Esophagus mucosa (tissue), 1 donor: Measurements from ENCODE around the gene SOAT2. TPM values are rescaled to one million over a fixed set of nuclear protein-coding genes. Genes with fewer than 3 reads are reported as not detected.
A peak's percentile ranks its signal among the peaks of the same experiment; 100 is the strongest.

Source experiments
- ATAC-seq: fragments of 200-7000 bp; cut with Tn5 transposase; one replicate; pipeline ENCODE4 v1.9.1; 2020
- total RNA-seq: library from RNA; stranded (reverse); gene quantifications from one replicate; pipeline ENCODE4 v1.2.4, GENCODE V29; 2023
- donor health status: DM: yes; HTN: yes; CAD: no.

The SOAT2 gene
- total RNA-seq, 1 donor from 2014 or later, result not detected

DNA sequence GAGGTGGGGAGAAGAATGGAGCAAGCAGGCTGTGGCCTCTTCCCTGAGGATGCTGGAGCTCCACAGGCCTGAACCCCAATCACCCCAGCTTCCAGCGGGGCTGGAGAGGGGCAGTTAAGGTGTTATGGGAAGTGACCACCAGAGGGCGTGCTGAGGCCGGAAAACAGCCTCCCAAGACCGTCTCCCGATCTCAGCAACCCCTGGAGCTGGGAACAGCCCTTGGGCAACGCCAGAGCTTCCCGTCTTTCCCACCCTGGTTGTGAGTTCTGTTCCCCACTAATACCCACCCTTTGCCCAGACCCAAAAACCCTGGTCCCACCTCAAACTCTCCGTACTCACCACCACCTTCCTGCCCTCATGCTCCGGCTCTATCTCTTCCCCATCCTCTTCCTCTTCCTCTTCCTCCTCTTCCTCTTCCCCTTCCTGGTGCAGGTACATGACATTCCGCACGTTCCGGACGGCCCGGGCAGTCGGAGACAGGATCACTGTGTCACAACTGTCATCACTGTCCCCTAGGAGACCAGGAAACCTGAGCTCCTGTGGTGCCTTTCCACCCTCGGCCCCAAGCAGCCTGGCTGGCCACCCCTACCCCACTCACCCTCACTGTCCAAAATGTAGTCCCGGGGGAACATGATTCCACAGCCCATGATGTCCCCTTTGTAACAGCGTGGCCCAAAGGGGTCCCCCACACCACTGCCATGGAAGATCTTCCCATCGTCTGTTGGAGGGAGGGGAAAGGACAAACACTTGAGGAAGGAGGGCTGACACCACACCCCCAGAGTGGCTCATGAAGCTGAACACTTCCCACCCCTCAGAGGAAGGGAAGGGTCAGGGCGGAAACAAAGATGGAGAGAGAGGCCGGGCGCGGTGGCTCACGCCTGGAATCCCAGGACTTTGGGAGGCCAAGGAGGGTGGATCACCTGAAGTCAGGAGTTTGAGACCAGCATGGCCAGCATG is 37.0 kb upstream of the SOAT2 start:
- ATAC-seq, result peak; percentile 56

DNA sequence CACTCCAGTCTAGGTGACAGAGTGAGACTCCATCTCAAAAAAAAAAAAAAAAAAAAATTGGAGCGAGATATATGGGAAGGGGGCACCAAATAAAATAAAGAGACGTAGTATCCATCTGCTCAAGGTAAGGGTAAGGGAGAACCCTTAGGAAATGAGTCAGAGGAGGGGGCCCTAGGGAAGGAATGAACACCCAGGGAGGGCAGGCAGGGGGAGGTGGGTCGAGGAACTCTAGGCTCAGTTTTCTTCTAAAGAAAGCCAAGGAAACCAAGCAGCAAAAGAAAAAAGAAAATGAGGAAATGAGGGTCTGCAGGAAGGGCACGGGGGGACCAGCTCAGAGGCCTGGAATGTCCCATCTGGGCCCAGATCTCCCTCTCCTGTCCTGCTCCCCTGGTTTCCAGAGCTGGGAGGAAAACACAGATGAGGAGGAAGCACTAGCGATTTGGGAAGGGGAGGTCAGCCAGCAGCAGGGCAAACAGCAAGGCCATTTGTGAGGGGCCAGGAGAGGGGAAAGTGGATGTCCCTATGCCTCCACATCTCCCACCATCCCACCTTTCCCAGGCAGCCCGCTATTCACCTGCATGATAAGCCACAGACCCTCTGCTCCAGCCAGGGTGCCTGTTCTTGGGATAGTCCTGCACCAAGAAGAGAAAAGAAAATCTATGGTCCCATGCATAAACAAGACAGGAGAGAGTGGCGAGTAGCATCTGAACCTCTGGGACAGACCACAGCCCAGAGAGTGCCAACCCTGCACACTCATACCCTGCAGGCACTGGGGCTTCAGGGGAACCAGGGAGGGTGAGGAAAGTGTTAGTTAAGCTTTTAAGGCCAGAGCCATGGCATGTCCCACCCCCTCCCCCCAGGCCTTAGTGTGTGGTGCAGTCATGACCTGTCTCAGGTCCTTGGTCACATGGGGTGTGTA is 36.0 kb upstream of the SOAT2 start:
- no peak for ATAC-seq

DNA sequence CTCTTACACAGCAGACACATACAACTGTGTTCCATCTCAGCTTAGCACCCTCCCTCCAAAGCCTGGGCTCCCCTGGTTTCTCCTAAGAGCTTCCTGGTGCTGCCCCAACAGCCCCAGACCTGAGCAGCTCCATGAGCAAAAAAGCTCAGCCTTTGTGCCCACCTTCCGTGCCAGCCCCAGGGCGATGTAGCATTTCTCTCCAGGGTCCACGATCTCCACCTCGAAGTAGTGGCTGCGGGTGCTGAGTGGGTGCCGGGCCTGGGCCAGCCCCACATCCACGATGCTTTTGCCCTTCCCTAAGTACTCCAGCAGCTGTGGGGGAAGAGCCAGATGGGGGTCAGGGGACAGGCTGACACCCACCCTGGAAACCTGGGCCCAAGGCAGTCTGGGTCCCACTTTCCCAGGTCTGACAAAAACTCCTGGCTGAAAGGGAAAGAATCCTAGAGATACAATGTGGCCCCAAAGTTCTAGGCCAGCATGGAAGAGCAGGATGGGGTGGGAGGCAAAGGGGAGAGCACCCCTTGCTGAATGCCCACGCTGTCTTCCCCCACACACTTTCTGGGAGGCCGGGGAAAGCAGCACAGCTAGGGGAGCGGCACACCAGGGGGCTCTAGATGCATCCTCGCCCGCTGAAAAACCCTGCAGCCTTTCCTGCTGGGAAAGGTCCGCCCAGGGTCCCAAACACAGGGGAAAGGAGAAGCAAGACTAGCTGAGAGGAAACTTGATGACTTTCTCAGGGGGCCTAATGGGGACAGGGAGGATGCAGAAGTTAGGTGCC is 35.1 kb upstream of the SOAT2 start:
- ATAC-seq, result no peak

DNA sequence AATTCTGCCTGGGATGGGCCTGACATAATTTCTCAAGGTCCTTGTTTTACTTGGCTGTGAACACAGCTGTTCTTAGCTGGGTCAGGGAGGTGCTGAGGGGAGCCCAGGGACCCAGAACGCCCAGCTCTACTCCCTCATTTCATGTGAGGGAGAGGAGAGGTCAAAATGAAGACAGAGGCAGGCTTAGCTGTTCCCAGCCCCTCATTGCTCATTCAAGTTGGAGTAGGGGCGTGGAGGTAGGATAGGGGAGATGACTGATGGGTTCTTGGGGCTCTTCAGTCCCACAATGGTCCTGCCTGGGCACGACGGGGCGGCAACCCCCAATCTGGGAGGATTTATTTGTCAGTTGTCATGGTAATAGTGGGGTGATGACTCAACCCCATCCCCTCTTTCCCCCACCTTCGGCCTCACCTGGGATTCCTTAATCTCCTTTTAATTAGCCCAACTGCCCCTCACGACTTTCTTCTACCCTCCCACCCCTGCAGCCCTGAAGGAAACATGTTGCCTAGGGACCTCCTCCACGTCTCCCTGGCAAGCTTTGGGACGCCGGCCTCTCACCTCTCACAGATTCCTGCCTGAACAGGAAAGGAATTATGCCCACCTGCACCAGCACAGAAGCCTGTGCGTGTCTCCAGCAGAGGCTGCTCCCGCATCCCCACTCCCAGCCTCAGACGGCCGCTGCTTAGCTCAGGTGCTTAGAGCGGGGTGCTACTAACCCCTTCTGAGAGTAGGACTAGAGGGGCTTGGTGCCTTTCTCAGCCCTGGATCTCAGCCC is 34.3 kb upstream of the SOAT2 start:
- ATAC-seq, result peak; percentile 13

DNA sequence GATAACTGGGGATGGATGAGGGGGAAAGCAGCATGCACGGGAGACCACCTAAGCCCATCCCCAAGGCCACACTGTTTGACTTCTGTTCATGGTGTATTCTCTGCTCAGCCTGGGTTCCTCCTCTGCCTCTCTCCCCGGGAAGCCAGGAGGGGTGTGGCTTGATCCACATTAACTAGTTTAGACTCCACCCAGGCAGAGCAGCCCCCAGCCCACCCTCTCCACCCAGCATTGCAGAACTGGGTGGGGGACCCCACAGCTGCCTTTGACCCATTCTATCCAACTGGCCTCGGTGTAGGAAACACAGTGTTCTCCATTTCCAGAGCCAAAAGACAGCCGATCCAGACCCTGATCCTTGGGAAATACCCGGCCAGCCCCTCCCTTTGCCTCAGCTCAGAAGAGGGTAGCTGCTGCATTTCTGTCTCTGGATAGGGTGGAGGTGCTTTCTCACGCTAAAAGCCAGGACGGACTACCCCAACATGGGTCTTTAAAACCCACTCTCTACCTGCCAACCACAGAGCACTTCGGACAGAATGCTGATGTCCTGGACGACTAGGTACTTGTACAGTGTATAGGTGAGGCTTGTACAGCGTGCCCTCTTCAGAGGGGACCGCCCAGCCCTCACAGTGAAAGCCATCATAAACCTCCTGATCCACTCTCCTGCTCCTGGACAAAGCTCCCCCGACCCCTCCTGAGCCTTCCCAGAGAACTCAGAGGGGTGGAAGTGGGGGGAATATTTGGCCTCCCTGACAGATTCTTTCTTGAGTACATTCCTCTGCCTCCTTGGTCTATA is 33.5 kb upstream of the SOAT2 start:
- ATAC-seq, result no peak

DNA sequence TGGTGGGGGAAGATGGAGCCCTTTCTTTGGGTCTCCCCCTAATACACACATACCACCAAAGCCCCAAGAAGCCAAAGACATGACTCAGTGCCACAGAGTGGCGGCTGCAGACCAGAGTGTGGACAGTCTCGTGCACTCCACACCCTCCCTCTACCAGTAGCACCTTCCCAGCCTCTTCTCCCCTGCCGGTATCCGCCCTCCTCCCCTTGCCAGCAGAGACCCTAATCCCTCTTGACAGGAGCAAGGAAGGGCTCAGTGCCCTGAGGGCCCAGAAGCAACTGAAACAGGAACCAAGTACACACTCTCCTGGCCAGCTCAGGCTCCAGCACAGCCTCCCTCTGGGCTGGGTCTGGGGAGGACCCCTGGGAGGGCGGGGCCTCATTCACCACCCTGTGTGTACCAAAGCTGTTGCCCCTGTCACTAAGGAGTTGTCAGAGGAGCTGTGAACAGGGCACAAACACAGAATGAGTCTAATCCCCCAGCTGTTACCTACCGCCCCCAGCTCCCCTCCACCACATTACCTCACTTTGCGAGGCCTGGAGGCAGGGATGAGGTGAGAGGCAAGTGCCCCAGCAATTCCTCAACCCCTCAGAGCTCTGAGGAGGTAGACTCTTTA is 32.3 kb upstream of the SOAT2 start:
- ATAC-seq, result peak; percentile 26

DNA sequence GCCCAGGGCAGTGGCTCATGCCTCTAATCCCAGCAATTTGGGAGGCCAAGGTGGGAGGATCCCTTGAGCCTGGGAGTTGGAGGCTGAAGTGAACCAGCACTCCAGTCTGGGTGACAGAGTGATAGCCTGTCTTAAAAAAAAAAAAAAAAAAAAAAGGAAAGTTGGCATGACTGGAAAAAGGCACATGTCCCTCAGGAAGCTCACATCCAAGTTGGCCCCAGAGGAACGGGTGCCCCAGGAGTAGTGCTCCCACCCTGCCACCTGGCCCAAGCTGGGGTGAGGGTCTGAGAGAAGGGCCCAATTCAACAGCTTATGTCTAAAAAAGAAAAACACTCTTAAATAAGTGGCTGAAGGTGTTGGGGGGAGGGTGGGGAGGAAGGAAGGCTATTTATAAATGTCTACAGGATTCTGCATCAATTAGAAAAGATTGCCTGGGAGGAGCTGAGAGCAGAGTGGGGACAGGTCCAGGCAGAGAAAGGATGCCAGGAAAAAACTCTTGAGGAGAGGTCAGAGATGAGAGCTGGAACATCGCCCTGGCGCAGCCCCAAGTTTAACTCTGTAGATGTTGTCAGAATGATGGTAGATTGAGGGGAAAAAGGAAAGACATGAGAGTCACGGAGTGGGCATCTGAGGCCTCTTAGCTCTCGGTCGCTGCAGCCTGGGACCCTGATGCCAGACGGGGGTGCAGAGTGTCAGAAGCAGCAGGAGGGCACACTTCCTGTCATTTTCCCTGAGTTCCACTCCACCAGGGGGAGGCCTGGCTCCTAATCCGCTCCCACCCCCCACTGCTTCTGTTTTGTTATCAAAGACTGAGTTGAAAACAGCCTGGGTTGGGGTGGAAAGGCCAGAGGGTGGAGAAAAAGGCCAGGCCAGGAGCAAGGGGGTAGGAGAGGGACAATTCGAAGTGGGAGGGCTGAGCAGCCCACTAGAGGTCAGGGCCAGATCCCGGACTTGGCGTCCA is 31.4 kb upstream of the SOAT2 start:
- no peak for ATAC-seq

DNA sequence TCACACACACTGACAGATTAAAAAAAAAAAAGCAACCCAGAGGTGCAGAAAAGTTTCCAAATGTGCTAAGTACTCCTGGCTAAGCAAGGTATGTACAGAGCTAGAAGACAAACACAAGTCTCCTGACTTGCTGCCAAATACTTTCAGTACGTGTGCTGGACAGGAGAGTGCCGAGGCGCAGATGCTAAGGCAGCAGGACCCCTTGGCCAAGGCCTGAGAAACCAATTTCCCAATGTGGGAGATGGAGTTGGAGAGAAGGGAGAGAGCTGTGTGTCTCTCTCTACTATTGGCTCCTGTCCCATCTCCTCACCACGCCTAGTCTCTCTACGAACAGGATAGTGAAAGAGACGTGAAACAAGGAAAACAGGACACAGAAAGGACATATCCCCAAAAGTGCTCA is 29.4 kb upstream of the SOAT2 start:
- no peak for ATAC-seq

DNA sequence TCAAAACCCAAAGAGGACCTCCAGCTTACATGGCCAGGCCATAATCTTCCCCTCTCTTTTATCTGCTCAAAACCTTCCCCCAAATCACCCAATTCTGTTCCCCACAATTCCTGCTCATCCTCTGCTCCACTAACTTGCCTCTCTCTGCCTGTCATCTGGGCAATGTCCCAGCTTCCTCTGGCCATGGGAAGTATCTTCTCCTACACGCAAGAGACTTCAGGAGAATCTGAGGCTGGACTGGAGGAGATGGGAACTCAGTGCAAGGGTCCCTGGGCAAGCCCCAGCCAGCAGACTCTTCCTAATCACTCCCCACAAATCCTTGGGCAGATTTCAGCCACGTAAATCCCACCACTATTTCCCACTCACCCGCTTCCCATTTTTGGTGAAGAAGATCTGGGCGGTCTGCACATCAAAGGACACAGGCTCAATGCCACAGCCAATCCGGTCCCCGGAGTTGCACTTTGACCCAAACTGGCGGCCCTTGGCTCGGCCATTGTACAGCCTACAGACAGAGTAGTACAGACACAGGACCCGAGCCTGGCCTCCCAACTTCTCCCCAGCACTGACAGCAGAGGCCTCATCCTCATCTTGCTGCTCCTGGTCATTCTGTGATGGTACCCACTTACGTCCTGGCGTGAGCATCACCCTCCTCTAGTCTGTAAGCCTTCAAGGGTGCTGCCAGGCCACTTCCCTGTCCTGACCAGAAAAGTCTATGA is 28.8 kb upstream of the SOAT2 start:
- ATAC-seq, result no peak

DNA sequence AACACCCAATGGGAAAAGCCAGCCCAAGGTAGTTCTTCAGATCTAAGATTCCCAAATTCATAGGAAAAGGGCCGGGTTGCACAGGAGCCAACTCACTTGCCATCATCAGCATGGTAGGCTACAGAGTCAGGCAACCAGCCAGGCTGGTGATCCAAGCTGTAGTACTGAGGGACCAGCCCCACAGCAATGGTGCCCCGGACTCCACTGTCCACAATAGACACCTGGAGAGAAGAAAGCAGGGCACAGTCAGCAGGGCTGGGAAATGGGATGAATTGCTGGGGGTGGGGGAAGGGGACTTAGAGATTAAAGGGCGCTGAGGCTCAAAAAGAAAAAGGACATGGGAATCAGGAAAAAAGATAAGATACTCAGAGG is 28.3 kb upstream of the SOAT2 start:
- no peak for ATAC-seq

DNA sequence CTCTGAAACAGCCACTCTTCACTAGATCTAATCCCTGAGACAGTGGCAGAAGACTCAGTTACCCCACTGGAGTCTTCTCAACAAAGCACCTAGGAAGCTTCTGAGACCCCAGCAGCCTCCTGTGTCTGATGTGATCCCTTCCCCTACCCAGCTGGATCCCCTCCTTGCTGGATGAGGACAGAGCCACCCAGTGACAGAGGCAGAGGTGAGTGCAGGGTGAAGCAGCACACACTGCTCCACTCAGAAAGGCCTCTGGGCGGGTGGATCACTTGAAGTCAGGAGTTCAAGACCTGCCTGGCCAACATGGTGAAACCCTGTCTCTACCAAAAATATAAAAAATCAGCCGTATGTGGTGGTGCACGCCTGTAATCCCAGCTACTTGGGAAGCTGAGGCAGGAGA is 26.8 kb upstream of the SOAT2 start:
- no peak for ATAC-seq

DNA sequence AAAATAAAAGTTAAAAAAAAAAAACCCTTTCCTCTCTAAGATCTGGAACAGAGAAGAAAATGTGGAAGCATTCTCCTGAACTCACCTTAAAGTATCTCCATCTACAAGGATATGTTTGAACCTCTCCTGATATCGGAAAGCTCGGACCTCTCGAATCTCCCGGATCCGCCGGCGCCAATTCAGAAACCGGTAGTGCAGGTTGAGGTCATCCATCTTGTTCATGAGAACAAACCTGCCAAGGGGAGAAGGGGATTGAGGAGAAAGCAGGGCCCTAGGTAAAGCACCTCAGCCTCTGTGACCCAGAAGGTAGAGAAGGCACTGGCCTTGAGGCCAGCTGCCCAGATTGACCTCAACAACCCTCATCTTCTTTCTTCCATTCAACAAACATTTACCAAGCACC is 26.3 kb upstream of the SOAT2 start:
- ATAC-seq, result no peak

DNA sequence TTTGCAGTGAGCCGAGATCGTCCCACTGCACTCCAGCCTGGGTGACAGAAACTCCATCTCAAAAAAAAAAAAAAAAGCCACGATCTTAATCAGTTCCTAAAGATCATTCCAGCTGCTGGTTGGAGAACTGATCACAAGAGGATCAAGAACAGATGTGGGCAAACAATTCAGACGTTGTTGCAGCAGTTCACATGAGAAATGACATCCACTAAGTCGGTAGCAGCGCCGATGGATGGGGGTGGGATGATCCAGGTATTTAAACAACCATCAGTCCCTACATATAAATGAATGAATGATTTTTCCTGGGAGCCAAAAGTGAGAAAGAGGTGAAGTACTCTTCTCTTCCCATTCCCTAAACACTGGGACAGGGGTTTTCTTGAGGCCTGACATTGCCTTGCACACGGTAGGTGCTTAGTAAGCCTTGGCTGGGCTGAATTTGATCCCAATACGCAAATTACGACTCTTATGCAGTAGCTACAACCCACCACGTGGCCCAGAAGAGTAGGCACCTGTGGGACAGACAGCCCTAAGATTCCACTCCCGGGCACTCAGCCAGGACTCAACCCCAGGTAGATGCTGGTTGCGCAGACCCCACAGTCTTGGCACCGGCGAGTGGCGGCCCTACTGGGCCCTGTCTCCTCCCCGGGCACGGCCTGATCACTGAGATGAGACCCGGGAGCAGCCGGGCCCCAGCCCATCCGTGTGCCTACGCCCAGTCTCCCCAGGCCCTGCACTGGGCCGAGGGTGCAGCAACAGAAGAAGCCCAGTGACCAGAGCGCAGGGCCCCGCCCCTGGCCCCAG is 24.7 kb upstream of the SOAT2 start:
- ATAC-seq, result peak; percentile 56

DNA sequence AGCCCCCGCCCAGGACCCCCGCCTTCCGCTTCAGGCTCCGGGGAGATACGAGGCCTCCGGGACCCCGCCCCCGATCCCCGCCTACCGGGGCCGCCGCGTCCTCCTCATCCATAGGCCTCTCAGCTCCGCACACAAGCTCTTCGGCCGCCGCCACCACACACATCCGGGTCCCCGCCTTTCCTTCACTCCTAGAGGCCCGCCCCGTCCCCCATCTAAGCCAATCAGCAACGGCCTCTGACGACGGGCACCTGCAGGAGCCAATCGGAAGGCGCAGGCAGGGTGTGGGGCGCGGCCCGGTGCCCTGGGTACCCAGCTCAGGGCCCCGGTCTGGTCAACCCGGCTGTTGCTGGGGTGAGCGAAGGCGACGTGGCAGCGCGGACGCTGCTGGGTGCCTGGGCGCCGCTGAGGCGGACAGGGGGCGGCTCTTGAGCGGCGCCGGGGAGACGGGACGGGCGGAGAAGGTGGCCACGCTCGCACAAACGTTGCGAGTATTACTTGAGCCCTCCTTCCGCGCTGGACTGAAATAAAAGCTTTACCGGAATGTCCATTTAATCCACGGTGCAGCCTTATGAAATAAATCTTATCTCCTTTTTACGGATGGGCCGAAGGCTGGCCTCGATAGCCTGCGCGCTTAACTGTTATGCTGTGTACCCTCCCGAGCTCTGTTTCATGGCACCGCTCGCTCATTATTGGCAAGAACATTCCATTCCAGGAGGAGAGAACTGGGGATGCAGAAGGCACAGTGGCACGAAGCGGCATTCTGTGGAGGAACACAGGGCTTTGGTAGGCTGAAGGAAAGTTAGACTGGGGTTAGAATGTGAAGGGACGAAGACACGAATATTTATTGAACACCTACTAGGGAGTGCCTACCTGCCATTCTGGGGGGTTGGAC is 23.8 kb upstream of the SOAT2 start, which contains the start of gene SPRYD3:
SPRYD3 (minus strand) TSS at position 165 of the 892 bp plus-strand sequence; CDS start at position 108, 57 bp downstream.
- ATAC-seq, result peak; percentile 100

DNA sequence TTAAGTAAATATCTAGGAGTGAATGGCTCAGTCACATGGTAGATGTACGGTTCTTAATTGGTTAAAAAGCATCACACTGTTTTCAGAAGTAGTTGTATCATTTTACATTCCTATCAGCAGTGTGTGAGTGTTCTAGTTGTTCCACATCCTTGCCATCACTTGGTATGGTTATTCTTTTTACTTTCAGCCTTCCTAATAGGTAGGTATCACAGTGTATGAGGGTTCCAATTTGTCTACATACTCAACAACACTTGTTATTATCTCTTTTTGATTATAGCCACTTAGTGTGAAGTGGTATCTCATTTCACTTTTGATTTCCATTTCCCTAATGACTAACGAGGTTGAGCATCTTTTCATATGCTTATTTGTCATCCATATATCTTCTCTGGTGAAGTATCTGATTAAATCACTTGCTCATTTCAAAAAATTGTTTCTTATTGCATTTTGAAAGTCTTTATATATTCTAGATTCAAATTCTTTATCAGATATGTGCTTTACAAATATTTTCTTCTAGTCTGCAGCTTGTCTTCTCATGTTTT is 20.6 kb upstream of the SOAT2 start:
- no peak for ATAC-seq

DNA sequence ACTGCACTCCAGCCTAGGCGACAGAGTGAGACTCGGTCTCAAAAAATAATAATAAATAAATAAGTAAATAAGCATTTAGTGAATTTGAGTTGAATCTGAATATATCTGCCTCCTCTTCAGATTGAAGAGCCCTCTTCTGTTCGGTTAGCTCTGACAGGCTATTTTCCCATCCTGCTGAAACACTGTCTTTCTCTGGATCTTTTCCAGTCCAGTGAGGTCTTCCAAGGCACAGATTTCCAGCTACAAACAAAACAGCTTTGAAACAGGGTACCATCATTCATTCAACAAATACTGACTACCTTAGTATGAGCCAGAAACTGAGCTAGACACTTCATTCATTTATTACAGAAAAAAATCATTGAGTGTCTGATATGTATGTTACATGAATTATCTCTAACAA is 16.9 kb upstream of the SOAT2 start:
- no peak for ATAC-seq
